Eye (tissue), 1 donor: ENCODE measurements around the gene AHNAK.

Experiments used
- DNase-seq: peaks from one replicate; pipeline ENCODE4 v3.0.0-alpha.2; 2015

The AHNAK gene

GRCh38 chr11:62493801-62494200 is 52.8 kb downstream of the AHNAK start:
- DNase-seq, result no peak

- no peak for DNase-seq
These were observed 54.0 kb downstream of the AHNAK start for GRCh38 chr11:62492586-62492985.

DNA sequence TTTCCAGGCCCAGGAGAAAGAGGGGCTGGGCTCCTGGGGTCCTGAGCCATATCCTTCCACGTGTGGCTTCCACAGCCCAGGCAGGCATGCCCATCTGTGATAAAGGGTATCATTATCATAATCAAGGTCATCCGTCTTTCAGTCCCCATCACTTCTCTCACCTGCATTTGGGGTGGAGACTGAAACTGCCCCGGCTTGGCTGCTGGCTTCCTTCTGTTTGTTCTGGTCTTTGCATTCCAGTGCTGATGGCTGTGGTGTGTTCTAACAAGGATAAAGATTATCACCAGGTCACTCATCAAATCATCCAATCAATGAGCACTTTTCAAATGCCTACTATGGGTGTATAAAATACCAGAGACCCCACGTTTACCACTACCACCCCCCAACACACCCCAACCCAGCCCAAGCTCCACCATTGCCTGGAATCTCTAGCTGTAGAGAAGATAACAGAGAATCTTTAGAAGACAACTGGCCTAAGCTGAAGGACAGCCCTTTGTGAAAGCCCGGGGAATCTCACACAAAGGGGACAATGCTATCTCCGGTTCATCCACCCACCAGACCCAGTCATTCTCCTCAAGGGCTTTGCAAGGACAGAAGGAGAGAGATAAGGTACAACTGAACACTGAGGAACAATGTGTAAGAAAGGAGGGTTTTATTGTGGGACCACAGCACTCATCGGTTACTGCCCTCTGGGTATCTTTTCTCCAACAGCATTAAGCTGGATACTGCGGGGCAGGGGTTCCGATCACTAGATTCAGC is 54.9 kb downstream of the AHNAK start:
- no peak for DNase-seq

DNA sequence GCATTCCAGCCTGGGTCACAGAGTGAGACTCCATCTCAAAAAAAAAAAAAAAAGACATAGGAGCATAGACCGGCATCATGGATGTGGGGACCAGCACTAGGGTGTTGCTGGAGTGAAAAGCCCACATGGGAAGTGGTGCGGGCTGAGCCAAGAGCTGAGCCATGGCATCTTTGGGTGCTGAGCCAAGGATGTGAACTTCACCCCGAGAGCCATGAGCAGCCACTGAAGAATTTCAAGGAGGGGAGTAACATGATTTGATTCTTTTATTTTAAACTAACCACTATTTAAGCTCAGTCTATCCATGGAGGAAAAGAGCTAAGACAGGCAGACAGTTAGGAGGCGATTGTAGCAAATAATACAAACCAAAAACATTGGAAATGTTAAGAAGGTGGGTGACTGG is 57.4 kb downstream of the AHNAK start:
- no peak for DNase-seq

- no peak for DNase-seq
These were observed 58.7 kb downstream of the AHNAK start for GRCh38 chr11:62487738-62488551.

DNA sequence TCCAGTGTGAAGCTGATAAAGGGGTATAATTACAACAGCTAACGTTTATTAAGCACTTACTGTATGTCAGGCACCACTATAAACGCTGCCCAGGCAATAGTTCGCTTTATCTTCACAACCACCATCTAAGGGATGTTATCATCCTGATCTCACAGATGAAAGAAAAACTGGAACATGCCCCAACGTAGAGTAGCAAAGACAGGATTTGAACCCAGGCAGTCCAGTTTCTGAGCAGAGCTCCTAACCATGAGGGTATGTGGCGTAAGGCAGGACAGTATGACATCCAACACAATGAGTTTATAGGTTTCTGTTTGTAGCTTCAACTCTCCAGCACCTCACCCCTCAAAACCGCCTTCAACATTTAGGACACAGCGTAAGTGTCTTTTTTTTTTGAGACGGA is 59.5 kb downstream of the AHNAK start:
- no peak for DNase-seq

- DNase-seq, result no peak
These were observed 62.3 kb downstream of the AHNAK start for GRCh38 chr11:62484352-62484751.

DNA sequence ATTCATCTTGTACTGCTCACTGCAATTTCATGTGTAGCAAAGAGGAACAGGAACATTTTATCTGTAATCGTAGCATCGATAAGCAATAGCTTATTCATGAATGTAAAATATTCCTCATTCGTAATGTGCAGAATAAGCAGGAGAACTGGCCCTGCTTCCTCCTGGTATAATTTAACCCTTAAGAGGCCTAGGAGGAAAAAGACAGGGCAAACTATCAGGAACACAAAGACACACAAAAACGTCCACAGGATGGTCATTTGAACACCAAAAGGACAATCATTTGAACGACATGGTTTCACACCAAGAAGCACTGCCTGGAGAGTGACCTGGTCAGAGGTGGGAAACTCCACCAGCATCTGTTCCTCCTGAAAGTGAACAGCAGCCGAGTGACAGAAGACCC is 63.9 kb downstream of the AHNAK start:
- DNase-seq, result no peak

DNA sequence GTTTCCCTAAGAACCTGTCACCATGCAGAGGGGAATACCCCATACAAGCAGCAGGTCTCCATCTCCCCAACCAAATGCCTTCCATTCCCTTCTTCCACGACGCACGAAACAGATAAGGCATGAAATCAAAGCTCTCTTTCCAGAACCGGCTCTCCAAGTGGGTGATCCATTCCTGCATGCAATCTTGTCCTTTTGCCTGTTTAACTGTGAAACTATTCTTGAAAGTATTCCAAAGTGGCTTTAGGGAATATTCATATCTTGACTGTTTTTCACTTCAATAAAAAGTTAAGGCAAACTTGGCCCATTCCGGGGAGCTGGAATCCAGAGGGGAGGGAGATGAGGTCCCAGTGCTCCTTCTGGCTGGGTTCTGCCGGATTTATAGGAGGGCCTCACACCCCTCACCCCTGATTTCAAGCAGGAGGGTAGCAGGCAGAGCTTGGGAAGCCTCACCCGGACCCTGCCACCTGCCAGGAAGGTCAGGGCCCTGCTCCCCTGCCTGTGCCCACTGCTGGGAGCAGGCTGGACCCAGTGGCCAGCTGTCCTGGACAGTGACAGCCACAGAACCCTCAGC is 66.9 kb downstream of the AHNAK start:
- DNase-seq, result no peak

DNA sequence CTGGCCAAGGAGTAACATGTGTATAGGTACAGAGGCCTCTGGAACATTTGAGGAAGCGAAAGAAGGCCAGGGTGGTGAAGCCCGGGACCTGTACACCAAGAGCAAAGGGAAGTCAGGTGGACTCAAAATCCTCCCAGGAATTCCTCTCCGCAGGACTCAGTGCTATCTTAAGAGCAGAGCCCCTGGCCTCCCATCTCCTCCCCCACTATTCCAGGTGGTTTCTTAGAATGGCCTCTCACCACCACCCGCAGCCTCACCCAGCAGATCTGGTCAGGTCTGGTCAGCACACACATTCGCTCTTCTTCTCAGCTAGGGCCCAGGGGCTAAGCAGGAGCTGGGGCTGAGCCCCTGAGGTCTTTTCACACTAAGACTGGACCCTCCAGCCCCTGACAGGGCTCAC is 68.7 kb downstream of the AHNAK start:
- DNase-seq, result no peak

DNA sequence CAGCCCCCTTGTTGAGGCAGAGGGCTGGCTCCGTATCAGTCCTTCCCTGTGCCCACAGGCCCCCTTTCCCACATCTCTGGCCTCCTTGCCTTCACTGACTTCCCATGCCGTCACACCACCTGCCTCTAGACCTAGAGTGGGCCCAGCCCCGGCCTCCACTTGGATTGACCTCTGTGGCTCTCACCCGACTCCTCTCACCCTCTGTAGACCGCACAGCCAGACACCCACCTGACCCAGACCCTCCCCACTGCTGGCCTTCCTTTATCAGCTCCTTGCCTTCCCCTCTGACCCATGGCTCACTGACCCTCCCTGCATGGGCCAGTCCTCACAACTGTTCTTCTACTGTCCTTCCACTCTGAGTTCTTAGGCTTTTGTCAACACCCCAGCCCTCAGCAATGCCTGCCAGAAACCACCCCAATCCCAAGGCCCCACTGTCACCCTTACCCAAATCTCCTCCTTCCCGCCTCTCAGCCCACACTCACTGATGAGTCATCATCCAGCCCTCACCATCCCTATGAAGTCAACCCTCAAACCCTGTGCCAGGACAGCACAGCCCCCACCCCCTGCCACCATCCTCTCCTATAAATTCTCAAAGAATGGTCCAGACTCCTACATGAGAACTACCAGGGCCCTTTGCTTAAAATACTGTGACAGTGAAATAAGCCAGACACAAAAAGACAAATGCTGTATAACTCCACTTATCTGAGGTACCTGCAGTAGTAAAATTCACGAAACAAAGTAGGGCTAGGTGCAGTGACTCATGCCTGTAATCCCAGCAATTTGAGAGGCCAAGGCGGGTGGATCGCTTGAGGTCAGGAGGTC is 74.3 kb downstream of the AHNAK start:
- no peak for DNase-seq

- no peak for DNase-seq
These were observed 75.0 kb downstream of the AHNAK start for GRCh38 chr11:62471603-62472002.

GRCh38 chr11:62468577-62468976 is 78.0 kb downstream of the AHNAK start:
- no peak for DNase-seq

DNA sequence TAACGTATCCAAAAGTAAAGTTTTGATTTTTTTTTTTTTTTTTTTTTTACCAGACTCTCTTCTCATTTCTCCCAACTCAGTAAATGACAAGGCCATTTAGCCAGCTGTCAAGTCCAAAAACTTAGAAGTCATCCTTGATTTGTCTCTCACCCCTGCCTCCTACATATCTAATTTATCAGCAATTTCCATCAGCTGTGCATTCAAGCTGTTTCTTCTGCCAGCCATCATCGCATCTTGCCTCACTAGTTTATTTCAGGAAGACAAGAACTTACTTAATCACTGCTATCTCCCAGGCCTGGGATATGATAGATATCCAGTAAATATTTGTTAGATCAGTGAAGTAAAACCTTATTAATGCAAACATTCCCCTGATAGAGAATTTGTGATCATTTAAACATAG is 80.2 kb downstream of the AHNAK start:
- DNase-seq, result peak; percentile 20

GRCh38 chr11:62464655-62465054 is 82.0 kb downstream of the AHNAK start:
- no peak for DNase-seq

DNA sequence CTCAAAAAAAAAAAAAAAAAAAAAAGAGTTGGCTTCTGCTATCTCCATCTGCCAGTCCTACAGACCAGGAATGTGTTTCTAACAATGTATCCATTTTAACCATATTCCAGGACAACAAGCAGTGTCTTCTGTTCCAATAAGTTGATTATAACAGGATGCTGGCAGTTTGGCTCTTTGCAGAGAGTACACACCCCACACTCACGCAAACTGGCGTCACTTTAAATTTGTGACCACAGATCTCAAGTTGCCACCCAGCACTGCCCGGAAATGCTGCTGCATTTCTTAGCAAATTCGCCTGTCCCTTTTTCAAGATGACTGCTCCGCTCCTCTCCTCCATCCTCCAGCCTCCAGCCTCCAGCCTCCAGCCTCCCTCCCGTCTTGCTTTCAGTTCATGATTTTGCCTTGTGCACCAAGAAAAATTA is 83.5 kb downstream of the AHNAK start:
- DNase-seq, result no peak

DNA sequence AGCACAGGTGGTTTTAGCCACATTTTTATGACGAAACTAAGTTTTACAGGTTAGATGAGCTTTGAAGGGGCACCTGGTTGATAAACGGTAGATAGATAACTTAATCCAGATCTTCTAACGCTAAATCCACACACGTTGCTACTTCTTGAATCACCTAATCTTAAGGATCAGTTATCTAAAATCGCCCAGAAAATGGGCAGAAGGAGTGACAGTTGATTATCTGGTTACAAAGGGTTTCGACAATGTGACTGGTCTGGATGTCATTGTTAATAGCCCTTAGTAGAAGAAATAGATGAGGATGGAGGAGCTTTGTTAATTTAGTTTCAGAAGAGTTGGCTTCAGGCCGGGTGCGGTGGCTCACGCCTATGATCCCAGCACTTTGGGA is 84.1 kb downstream of the AHNAK start:
- DNase-seq, result no peak

DNA sequence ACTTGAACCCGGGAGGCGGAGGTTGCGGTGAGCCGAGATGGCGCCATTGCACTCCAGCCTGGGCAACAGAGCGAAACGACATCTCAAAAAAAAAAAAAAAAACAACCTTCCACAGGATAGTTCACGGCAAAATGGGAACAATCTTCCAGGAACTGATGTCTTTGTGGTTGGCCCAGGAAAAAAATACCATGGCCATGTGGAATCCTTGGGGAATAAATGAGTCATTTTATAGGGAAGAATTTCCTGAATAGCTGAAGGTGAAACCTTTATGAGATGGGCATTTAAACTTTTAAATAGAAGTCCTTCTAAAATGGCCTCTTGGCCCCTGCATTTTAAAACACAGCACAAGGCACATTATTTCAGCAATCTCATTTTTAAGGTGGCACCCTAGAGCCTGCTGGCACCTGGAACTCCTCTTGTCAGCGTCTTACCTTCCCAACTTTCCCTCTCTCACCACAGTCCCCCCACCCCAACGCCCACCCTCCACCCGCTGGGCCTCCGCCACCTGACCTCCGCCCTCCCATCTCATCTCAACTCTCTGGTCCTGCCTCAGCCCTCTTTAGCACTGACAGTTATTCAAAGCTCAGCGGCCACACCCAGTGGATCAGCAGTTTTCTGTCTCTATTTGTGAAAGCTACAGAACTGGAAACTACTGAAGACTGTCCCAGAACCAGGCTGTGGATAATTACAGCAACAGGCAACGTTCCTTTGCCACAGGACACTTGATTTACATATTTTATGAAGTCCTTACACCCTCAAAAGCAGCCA is 84.7 kb downstream of the AHNAK start:
- no peak for DNase-seq

- no peak for DNase-seq
These were observed 87.5 kb downstream of the AHNAK start for GRCh38 chr11:62459080-62459479.

DNA sequence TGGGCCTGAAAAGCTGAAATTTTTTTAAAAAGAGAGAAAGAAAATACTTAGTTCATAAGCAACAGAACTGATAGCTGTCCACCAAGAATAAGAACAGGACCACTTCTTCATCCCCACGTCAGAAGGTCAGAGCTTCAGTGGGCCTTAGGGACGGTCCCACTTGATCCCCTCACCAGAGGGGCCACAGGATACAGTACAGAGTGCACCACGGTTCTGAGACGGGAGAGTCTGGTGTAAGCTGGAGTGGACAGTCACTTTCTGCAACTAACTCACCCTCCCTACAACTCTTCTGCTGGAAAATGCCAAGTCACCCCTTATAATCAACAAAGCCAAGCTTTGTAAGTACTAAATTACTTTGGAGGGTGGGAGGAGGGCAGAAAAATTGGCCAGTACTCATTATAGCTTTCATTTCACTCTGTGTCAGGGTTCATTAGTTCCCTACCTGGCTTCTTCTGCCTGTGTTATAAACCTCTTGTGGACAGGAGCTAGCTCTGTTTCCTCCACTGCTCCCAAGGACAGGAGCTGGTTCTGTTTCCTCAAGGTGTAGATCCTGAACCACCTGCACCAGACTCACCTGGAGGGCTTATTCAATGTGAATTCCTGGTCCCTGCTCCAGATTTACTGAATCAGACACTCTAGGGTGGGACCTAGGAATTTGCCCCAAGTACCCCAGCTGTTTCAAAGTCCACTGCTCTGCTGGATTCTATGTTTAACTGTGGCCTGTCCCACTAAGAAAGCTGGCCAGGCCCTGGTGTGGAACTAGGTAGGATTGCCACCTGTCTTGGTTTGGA is 88.2 kb downstream of the AHNAK start:
- no peak for DNase-seq

- DNase-seq, result no peak
These were observed 89.1 kb downstream of the AHNAK start for GRCh38 chr11:62457478-62457877.

DNA sequence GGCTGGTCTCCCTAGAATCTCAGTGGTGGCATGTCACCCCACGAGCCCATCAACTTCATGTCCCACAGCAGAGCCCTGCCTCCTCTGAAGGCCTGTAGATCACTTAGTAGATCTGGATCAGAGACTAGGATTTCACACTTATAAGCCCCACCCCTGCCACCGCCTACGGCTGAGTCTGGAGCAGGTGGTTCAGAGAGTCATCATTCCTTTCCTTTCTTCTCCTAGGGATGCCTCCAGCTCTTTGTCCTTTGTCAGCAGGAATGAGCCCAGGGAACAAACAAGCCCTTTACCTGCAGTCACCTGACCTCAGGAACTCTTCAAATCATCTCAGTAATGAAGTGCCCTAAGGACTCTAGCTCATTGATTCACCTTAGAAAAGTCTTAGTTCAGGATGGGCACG is 90.0 kb downstream of the AHNAK start:
- DNase-seq, result no peak
